SJSA1 (cell line): ENCODE results near the gene GRPEL2. TPM values are rescaled to one million over a fixed set of nuclear protein-coding genes. Genes with fewer than 3 reads are reported as not detected.

Source experiments
- DNase-seq, 2 experiments: peaks; one replicate each; pipeline ENCODE4 v3.0.0-alpha.2; 2015 to 2020; ENCODE audit warnings: low spot score in 2 of 2, low read depth in 1 of 2
- H3K27ac ChIP-seq: fragments of 250-450 bp; sonication (Bioruptor Pico); 2 replicates; pipeline ENCODE4 v1.5.1; 2020; ENCODE audit warnings: mild to moderate bottlenecking, moderate library complexity
- H3K27me3 ChIP-seq: fragments of 250-450 bp; sonication (Bioruptor Pico); replicated peaks from 2 replicates; pipeline ENCODE4 v1.5.1; 2020; ENCODE audit warnings: mild to moderate bottlenecking, moderate library complexity
- H3K36me3 ChIP-seq: fragments of 250-450 bp; sonication (Bioruptor Pico); 2 replicates; pipeline ENCODE4 v1.5.1; 2020; ENCODE audit warnings: mild to moderate bottlenecking
- H3K4me1 ChIP-seq: fragments of 250-450 bp; sonication (Bioruptor Pico); replicated peaks from 2 replicates; pipeline ENCODE4 v1.6.1; 2021; ENCODE audit warnings: mild to moderate bottlenecking
- H3K4me3 ChIP-seq: fragments of 250-450 bp; sonication (Bioruptor Pico); 2 replicates; pipeline ENCODE4 v1.5.1; 2020; ENCODE audit warnings: mild to moderate bottlenecking
- H3K9me3 ChIP-seq: fragments of 250-450 bp; sonication (Bioruptor Pico); replicated peaks from 2 replicates; pipeline ENCODE4 v1.5.1; 2020; ENCODE audit warnings: mild to moderate bottlenecking
- total RNA-seq: library from RNA; depleted of rRNA; stranded (reverse); fragments of >200 nt; shearing (Covaris generic); gene quantifications from 2 replicates; pipeline ENCODE4 v1.2.3, GENCODE V29; 2014; rRNA removed

GRPEL2 gene, protein sequence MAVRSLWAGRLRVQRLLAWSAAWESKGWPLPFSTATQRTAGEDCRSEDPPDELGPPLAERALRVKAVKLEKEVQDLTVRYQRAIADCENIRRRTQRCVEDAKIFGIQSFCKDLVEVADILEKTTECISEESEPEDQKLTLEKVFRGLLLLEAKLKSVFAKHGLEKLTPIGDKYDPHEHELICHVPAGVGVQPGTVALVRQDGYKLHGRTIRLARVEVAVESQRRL
- 29.6 and 35.0 TPM in 2 replicates for total RNA-seq

DNA sequence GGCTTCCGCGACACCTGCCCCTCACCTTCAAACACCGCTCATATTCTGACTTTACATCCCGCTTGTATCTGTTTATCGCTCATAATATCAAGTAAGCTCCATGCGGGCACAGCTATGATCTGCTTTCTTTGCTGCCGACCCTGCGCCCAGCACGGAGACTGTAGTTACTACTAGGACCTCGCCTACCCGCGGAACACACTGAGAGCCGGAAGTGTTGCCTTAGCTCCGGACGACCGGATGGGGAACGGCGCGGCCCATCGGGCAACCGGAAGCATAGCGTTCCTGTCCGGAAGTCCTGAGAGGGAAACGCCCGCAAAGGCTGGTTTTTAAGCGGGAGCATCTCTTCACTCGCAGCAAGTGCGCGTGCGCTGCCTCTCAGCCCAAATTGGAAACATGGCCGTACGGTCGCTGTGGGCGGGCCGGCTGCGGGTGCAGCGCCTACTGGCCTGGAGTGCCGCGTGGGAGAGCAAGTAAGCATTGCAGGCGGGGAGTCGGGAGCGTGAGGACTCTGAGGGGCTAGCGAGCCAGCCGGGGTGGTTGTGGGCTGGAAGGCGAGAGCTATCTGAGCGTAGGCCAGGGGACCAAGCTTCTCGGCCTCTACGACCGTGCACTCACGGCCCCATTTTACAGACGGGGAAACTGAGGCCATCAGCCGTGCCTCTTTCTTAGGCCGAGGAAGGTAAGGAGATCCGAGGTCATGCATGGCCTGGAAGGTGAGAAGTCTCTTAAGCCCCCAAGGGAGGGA, at the start of gene GRPEL2:
TSS of gene GRPEL2 (plus strand) at position 353 of the 745 bp plus-strand sequence. CDS start at position 394, 41 bp downstream.
- Histone ChIP-seq H3K9me3 (no peaks in the 10 kb centered on the region), H3K4me1 (peaks cover 42% of the 10 kb centered on the region), H3K4me3 (peak within 1 kb of the TSS; percentile 68), H3K27ac (peak within 1 kb of the TSS; percentile 52), H3K27me3 (no peaks in the 10 kb centered on the region), H3K36me3 (peaks cover 44% of the 10 kb centered on the region)
- DNase-seq, result peak; percentile 94 to 99

DNA sequence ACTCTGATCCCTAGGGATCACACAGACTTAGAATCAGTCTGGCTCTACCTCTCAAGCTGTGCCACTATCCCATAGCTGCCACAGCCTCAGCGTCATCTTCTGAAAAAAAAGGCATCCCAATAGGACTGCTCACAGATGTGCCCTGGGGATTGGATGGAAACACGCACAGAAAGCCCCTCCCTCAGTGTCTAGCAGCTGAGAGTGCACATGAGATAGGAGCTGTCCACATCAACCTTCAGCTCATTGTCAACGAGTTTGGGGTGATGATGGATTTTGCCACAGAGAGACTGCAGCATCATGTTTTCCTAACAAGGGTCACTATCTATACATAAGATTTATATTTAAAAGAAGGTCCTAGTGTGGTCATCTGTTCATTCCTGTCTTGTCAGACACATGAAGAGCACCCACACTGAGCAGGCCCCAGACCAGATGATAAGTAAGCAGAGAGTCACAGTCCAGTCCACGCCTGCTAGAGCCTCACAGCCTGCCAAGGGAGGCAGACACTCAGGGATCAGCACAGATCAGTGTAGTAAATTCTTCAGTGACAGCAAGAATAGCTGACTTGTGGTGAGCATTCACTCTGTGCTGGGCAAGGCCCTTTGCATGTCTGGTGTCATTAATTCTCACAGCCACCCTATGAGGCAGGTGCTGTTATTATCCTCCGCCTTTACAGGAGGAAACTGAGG, 47.8 kb upstream of the GRPEL2 start:
- Histone ChIP-seq H3K27me3 (no peaks in the 10 kb centered on the region), H3K9me3 (no peaks in the 10 kb centered on the region), H3K4me3 (no peak overlapping the region), H3K36me3 (peaks cover 21% of the 10 kb centered on the region; the same call in 1 of the 2 replicates), H3K4me1 (no peaks in the 10 kb centered on the region), H3K27ac (no peak overlapping the region)
- no peak for DNase-seq

DNA sequence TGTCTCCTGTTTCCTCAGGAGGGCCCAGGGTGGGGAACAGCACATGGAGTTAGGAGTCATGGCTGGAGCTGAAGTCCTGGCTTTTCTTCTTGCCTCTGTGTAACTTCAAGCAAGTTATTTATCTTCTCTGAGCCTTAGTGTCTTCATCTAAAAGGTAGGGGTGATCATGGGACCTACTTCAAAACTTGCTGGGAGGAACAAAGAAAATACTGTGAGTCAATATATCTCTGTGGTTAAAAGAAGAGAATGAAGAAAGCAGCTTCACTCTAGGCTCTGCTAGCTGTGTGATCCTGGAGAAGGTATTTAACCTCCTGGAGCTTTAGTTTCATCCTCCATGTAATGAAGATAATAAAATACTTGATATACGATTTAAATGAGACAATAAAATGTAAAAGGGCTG, 47.1 kb upstream of the GRPEL2 start:
- Histone ChIP-seq H3K27me3 (no peaks in the 10 kb centered on the region), H3K4me3 (no peak overlapping the region), H3K4me1 (no peaks in the 10 kb centered on the region), H3K9me3 (no peaks in the 10 kb centered on the region), H3K27ac (no peak overlapping the region), H3K36me3 (peaks cover 25% of the 10 kb centered on the region; the same call in 1 of the 2 replicates)
- DNase-seq, result no peak

DNA sequence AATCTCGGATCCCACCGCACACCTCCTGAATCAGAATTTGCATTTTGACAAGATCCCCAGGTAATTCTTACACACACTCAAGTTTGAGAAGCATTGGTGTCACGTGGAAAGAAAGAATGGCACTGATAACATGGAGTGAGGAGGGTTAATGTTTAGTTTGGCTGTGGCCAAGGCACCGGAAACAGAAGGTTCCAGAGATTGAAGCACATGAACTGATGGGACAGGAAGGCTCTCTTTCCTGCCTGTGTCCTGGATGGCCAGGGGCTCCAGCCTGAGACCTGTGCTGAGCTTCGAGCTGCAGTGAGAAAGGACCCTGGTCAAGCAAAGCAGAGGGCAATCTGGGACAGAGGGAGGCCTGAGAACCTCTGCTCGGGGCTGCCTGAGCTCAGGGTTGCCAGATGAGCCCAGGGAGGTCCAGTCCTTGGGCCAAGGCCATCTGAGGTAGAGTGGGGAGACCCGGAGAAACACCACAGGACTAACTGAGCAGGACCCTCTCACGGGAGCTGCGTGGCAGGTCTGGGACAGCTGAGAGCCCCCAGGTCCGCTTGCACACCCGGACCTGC, 46.4 kb upstream of the GRPEL2 start:
- Histone ChIP-seq H3K9me3 (no peaks in the 10 kb centered on the region), H3K27ac (no peak overlapping the region), H3K4me3 (no peak overlapping the region), H3K4me1 (no peaks in the 10 kb centered on the region), H3K27me3 (no peaks in the 10 kb centered on the region), H3K36me3 (peaks cover 25% of the 10 kb centered on the region; the same call in 1 of the 2 replicates)
- no peak for DNase-seq

DNA sequence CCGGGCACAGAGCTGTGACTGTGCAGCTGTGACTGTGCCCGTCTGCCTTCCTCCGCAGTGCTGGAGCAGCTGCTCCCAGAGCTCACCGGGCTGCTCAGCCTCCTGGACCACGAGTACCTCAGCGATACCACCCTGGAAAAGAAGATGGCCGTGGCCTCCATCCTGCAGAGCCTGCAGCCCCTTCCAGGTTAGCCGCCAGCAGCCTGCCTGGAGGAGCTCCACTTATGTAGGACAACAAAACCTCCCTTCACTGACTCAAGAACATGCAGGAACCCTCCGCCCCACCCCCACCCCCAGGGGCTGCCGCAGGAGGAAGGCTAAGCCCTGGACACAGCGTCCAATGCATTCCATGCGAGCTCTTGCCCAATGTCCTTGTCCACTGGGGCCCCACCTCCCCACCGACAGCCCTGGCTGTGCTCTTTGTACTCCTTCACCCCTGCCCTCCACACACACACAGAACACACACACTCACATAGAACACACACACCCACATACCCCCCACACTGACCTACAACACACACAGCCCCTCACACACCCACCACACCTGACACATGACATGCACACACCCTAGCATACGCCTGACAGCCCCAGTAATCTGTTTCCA, 45.7 kb upstream of the GRPEL2 start:
- H3K27ac ChIP-seq, result no peak overlapping the region
- no peaks in the 10 kb centered on the region for H3K9me3 ChIP-seq
- H3K27me3 ChIP-seq, result no peaks in the 10 kb centered on the region
- no peaks in the 10 kb centered on the region for H3K4me1 ChIP-seq
- H3K36me3 ChIP-seq, result peaks cover 29% of the 10 kb centered on the region; the same call in 1 of the 2 replicates
- H3K4me3 ChIP-seq, result no peak overlapping the region
- no peak for DNase-seq

DNA sequence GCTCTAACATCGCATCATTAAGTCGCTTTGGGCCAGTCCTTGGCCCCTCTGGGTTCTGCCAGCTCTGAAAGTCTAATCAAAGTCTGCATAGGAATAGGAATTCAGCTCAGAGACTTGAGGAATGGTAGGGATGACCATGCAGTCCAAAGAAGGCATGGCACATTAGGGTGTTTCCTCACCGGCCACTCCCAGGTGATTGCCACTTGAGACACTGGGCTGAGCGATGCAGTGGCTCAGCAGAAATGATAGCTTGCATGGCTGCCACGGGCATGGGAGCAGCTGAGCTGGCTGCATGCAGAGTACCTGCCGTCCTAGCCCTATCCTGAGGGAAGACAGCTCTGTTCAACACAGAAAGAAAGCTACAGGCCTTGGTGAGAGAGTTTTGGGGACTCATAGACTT, 44.9 kb upstream of the GRPEL2 start:
- no peaks in the 10 kb centered on the region for H3K27me3 ChIP-seq
- no peaks in the 10 kb centered on the region for H3K9me3 ChIP-seq
- no peak for DNase-seq
- no peaks in the 10 kb centered on the region for H3K4me1 ChIP-seq
- H3K36me3 ChIP-seq, result peaks cover 29% of the 10 kb centered on the region; the same call in 1 of the 2 replicates
- no peak overlapping the region for H3K27ac ChIP-seq
- no peak overlapping the region for H3K4me3 ChIP-seq

DNA sequence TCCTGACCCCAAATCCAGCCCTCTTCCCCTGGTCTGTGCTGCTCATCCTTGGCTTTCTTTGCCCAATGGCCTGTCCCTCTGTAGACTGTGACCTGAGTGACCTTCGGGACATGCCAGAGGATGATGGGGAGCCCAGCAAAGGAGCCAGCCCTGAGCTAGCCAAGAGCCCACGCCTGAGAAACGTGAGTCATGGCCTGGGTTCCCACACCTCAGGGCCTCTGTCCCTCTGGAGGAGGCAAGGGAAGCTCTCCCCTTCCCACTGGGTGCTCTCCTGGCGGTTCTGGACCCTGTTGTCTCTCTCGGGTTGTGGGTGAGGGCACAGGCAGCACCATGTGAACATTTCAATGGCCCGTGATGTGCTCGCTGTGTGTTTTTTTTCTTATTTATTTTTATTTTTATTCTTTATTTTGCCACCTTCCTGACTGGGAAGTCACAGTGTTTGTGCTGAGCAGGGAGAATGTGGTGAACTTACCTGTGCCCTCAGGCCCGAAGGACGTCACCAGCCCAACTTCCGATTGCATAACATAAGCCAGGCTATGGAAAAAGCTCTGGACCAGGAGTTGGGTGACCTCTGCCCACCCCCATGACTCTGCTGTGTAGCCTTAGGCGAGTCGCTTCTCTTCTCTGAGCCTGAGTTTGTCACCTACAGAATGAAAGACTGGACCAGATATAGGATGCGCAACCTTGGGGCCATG, 44.1 kb upstream of the GRPEL2 start:
- H3K36me3 ChIP-seq, result peaks cover 34% of the 10 kb centered on the region

DNA sequence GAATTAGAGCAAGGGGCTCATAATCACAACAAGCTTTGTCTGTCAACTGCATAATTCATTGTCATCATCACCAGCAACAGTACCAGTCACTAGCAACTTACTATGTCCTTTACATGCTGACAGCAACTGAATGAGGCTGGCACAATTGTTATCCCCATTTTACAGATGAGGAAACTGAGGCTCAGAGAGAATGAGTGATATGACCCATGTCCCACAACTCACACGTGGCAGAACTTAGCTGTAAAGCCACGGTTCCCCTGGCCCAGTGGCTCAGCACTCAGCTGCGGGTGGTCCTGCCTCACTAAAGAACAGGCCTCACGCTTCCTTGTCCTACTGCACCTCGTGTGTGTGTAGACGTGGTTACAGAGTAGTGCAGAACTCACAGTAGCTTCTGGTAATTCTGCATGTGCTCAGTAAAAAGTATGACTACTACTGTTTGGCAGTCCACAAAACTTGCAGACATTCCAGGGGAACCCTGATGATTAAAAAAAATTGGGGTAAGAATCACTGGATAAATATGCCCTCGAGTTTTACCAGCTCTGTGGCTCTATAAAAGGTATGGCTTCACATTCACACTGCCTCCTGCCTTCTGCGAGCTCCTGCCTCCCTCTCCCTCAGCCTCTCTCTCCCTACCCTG, 43.4 kb upstream of the GRPEL2 start:
- no peak overlapping the region for H3K4me3 ChIP-seq
- no peaks in the 10 kb centered on the region for H3K9me3 ChIP-seq
- no peaks in the 10 kb centered on the region for H3K27me3 ChIP-seq
- no peak for DNase-seq
- no peak overlapping the region for H3K27ac ChIP-seq
- H3K4me1 ChIP-seq, result no peaks in the 10 kb centered on the region
- H3K36me3 ChIP-seq, result peaks cover 40% of the 10 kb centered on the region

More for the DNA sequence above, 44.1 kb upstream of the GRPEL2 start:
- Histone ChIP-seq H3K9me3 (no peaks in the 10 kb centered on the region), H3K4me3 (no peak overlapping the region), H3K4me1 (no peaks in the 10 kb centered on the region), H3K27me3 (no peaks in the 10 kb centered on the region), H3K27ac (no peak overlapping the region)
- DNase-seq, result no peak

DNA sequence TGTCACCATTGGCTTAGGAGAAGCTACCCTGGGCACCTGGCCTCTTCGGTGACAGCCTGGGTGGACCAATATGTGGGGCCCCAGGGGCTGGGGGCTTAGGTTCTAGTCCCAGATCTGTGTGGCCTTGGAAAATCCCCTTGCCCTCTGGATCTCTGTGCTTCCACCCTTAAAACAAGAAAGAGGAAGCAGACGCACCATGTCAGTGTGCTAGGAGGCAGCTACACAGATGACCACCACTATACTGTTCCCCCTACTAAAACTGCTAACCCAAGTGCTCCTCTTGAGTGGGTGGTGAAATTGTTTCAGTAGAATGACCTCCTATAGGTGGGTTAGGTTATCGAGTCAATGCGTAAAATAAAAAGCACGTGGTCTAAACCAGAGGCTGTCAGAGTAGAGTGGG, 42.7 kb upstream of the GRPEL2 start:
- no peaks in the 10 kb centered on the region for H3K4me1 ChIP-seq
- H3K27ac ChIP-seq, result no peak overlapping the region
- peaks cover 47% of the 10 kb centered on the region for H3K36me3 ChIP-seq
- no peaks in the 10 kb centered on the region for H3K9me3 ChIP-seq
- DNase-seq, result no peak
- no peaks in the 10 kb centered on the region for H3K27me3 ChIP-seq
- H3K4me3 ChIP-seq, result no peak overlapping the region

DNA sequence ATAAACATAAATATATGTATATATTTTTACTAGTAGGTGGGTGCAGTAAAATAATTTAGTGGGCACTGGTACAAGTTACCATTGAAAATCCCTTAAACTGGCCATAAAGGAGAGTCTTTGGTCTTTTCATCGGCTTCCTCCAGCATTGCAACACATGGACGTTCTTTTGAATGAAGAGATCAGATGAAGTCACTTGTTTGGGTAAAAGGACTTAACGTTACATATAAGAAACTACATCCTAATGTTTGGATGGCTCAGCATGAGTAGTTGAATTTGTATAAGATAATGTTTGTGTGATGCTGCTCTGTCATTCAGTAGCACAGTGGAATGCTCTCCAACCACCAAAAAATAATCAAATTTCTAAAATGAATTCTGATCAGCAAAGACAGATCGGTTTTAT, 42.1 kb upstream of the GRPEL2 start:
- no peak overlapping the region for H3K4me3 ChIP-seq
- no peak for DNase-seq
- peaks cover 47% of the 10 kb centered on the region for H3K36me3 ChIP-seq
- no peaks in the 10 kb centered on the region for H3K27me3 ChIP-seq
- no peaks in the 10 kb centered on the region for H3K4me1 ChIP-seq
- no peak overlapping the region for H3K27ac ChIP-seq
- H3K9me3 ChIP-seq, result no peaks in the 10 kb centered on the region

DNA sequence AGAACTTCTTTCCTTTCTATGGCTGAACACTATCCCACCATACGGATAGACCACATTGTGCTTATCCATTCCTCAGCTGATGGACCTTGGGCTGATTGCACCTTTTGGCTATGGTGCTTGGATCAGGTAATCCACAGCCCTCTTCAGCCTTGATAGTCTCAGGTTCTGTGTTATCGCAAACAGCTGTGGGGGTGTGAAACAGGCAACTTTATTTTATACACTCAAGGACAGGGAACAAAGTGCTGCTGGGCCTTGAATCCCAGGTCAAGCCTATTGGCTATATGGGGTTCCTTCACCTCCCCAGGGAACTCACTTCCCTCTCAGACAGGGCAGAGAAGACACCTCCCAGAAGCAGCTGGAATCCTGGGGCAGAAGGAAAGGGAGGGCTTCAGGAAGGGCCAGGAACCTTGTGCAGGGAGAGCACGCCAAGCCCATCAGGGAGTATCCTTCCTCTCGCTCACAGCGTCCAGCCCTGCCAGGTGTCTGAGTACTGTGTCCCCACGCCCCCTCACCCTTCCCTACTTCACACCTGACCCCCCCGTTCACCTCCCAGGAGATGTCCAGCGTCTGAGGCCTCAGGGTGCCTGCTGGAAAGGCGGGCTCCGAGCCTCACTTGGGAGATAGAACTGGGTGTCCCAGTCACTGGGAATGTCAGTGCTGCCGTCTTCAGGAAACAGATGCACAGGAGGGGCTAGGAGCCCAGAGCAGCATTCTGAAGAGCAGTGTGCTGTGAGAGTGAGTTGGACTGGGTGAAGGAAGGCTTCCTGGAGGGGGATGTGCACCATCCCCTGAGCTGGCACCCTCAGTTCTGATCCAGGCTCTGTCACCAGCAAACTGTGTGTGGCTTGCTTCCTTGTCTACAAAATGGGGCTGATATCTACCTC, 40.9 kb upstream of the GRPEL2 start:
- no peaks in the 10 kb centered on the region for H3K4me1 ChIP-seq
- no peak overlapping the region for H3K4me3 ChIP-seq
- DNase-seq, result no peak
- H3K27me3 ChIP-seq, result no peaks in the 10 kb centered on the region
- H3K9me3 ChIP-seq, result no peaks in the 10 kb centered on the region
- H3K27ac ChIP-seq, result no peak overlapping the region
- H3K36me3 ChIP-seq, result peaks cover 44% of the 10 kb centered on the region

DNA sequence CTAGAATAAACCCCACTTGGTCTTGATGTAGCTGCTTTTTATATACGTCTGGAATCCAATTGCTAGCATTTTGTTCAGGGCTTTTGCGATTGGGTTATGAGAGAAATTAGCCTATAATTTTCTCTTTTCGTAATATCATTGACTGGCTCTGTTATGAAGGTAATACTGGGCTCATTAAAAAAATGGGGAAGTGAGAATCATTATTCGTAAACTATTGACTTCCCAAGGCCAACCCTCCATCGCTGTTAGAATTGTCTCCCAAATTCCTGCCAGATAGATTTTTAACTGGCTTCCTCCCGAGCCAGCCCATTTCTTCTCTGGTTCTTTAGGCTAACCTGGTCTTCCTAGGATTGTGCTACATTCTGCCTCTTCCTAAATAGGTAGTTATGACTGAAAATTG, 35.9 kb upstream of the GRPEL2 start:
- H3K4me1 ChIP-seq, result peaks cover 10% of the 10 kb centered on the region
- peaks cover 53% of the 10 kb centered on the region for H3K36me3 ChIP-seq
- no peaks in the 10 kb centered on the region for H3K9me3 ChIP-seq
- DNase-seq, result no peak
- no peak overlapping the region for H3K4me3 ChIP-seq
- no peak overlapping the region for H3K27ac ChIP-seq
- H3K27me3 ChIP-seq, result no peaks in the 10 kb centered on the region
